ENCODE results near the gene D2HGDH. TPM values are rescaled to one million over a fixed set of nuclear protein-coding genes. Genes with fewer than 3 reads are reported as not detected.

D2HGDH gene
- total and polyA plus RNA-seq, 2 of the 13 experiments (the other 11 are each of a cell fraction or from before 2014, with no cell fraction given): 19.2 to 20.3 TPM

DNA sequence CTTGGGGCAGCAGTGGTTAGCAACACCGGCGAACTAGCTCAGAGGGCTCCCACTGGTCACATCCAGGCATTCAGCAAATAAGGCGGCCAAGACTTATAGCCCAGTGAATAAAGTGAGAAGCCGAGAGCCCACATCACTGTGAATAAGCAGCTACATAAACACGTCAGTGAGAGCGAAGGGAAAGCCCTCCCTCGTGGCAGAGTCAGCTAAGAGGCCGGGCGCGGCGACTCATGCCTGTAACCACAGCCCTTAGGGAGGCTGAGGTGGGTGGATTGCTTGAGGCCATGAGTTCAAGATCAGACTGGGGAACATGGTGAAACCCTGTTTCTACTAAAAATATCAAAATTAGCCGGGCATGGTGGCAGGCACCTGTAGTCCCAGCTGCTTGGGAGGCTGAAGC lies 5.2 kb downstream of the D2HGDH start:
- no peaks in the 10 kb centered on the region; a peak in 2 of 5 replicates for H3K27me3 ChIP-seq (ENCODE audit: control insufficient read depth in 1 of 2, insufficient read depth in 2 of 2, low read length in 2 of 2)
- no peak overlapping the region for H2AFZ ChIP-seq (ENCODE audit: low read length)
- H3K36me3 ChIP-seq (replicated peaks in 1 of 2; ENCODE audit: control insufficient read depth in 1 of 2, insufficient read depth in 2 of 2, low read length in 2 of 2): peaks cover 7 to 11% of the 10 kb centered on the region in 2 experiments; a peak in 4 of 5 replicates
- no peak for DNase-seq (ENCODE audit: low spot score)
- TF ChIP-seq, protein P1, sequence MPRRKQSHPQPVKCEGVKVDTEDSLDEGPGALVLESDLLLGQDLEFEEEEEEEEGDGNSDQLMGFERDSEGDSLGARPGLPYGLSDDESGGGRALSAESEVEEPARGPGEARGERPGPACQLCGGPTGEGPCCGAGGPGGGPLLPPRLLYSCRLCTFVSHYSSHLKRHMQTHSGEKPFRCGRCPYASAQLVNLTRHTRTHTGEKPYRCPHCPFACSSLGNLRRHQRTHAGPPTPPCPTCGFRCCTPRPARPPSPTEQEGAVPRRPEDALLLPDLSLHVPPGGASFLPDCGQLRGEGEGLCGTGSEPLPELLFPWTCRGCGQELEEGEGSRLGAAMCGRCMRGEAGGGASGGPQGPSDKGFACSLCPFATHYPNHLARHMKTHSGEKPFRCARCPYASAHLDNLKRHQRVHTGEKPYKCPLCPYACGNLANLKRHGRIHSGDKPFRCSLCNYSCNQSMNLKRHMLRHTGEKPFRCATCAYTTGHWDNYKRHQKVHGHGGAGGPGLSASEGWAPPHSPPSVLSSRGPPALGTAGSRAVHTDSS (CRISPR knock-in tag; conservative IDR thresholded peaks at IDR 0.05): no peak
- TF ChIP-seq GZF1 (CRISPR knock-in tag; IDR thresholded peaks at IDR 0.05) (no peak), STAT5B (CRISPR knock-in tag; IDR thresholded peaks at IDR 0.05) (no peak), MYC (CRISPR knock-in tag; IDR thresholded peaks at IDR 0.05; ENCODE audit: borderline replicate concordance) (no peak), HDAC2 (CRISPR knock-in tag; IDR thresholded peaks at IDR 0.05) (no peak), SSRP1 (CRISPR knock-in tag; IDR thresholded peaks at IDR 0.05) (no peak), ZNF496 (CRISPR knock-in tag; IDR thresholded peaks at IDR 0.05; ENCODE audit: insufficient replicate concordance) (no peak)
- TF ChIP-seq, protein P2, sequence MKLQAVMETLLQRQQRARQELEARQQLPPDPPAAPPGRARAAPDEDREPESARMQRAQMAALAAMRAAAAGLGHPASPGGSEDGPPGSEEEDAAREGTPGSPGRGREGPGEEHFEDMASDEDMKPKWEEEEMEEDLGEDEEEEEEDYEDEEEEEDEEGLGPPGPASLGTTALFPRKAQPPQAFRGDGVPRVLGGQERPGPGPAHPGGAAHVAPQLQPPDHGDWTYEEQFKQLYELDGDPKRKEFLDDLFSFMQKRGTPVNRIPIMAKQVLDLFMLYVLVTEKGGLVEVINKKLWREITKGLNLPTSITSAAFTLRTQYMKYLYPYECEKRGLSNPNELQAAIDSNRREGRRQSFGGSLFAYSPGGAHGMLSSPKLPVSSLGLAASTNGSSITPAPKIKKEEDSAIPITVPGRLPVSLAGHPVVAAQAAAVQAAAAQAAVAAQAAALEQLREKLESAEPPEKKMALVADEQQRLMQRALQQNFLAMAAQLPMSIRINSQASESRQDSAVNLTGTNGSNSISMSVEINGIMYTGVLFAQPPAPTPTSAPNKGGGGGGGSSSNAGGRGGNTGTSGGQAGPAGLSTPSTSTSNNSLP (IDR thresholded peaks at IDR 0.05; ENCODE audit: low read depth, low read length): no peak
- TF ChIP-seq, protein P3, sequence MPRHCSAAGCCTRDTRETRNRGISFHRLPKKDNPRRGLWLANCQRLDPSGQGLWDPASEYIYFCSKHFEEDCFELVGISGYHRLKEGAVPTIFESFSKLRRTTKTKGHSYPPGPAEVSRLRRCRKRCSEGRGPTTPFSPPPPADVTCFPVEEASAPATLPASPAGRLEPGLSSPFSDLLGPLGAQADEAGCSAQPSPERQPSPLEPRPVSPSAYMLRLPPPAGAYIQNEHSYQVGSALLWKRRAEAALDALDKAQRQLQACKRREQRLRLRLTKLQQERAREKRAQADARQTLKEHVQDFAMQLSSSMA (CRISPR knock-in tag; IDR thresholded peaks at IDR 0.05): no peak
- intact Hi-C loops (cut with micrococcal nuclease; ENCODE audit: unreplicated experiment) (no loop called here), in situ Hi-C loops (cut with HindIII; ENCODE audit: extremely low pct_ligation_motif_present, low pct_unique_long_range_greater_than_20kb) (loop anchor here (10.0 kb wide), 1 partner anchor 135 kb away; no protein-coding TSS in a partner anchor)
- H3K4me3 ChIP-seq (replicated peaks in 1 of 3; ENCODE audit: insufficient read depth in 1 of 3, low read depth in 2 of 3, low read length in 3 of 3): no peak overlapping the region
- H3K9ac ChIP-seq (ENCODE audit: insufficient read depth, low read depth, low read length): no peak overlapping the region
- POLR2A ChIA-PET: interaction anchor here (1.0 to 2.2 kb wide), 4 partner anchors 32 to 37 kb away, joined by 3 to 20 read pairs (median 6); partner anchors contain the start of gene ING5
- 96% methylated on average over 12 of the region's 12 CpGs for WGBS (ENCODE audit: low lambda C conversion rate)
- no peaks in the 10 kb centered on the region for H3K9me3 ChIP-seq (ENCODE audit: low read length)
- no peak overlapping the region for H3K27ac ChIP-seq (ENCODE audit: extremely low read length, insufficient read depth, low read length)
- no peaks in the 10 kb centered on the region for H4K20me1 ChIP-seq (ENCODE audit: insufficient read depth, low read length)
- CTCF ChIA-PET (ENCODE audit: low intra/inter-chr PET ratio, low total read pairs): no interaction called here
- no TSS peak for BruUV-seq (replicated peaks)
- FAIRE-seq: no peak
- no peak overlapping the region for H3K4me2 ChIP-seq (ENCODE audit: low read depth, low read length)
- peaks cover 45% of the 10 kb centered on the region for H3K4me1 ChIP-seq (ENCODE audit: insufficient read depth, low read length)
- ATAC-seq: no peak
- peaks cover 3% of the 10 kb centered on the region for H3K79me2 ChIP-seq (ENCODE audit: insufficient read depth, low read length)

Measured in HepG2 (cell line).